Measurements from ENCODE around the gene IFT81.

DNA sequence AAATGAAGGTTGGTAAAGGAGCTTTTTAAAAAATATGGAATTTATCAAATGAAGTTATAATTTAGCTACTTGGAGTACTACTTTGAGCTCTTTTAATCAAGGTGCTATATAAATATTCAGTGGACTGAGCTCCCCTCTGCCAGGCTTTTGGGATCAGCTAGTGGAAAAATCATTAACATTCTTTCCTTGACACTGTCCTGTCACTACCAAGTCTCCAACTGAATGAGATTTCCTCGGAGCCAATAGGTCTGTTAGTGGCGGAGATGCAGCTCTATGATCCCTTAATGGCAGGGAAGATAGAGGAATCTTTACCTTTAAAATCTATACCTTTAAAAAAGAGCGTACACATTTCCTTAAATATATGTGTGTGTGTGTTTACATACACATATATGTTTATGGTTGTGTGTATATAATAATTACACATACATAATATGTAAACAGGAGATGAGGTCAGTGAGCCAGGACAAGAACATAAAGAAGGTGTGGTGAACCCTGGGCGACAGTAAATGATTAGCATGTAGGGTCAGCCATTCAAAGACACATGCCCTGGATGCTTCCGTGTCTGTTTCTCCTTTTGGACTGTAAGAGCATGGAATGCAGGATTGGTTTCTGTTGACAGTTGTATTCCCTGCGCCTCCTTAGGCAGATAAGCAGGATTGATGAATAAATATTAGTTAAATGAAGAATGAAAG, 109.2 kb downstream of the IFT81 start:
- TF ChIP-seq, protein P1, sequence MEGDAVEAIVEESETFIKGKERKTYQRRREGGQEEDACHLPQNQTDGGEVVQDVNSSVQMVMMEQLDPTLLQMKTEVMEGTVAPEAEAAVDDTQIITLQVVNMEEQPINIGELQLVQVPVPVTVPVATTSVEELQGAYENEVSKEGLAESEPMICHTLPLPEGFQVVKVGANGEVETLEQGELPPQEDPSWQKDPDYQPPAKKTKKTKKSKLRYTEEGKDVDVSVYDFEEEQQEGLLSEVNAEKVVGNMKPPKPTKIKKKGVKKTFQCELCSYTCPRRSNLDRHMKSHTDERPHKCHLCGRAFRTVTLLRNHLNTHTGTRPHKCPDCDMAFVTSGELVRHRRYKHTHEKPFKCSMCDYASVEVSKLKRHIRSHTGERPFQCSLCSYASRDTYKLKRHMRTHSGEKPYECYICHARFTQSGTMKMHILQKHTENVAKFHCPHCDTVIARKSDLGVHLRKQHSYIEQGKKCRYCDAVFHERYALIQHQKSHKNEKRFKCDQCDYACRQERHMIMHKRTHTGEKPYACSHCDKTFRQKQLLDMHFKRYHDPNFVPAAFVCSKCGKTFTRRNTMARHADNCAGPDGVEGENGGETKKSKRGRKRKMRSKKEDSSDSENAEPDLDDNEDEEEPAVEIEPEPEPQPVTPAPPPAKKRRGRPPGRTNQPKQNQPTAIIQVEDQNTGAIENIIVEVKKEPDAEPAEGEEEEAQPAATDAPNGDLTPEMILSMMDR (IDR thresholded peaks at IDR 0.05 in 2 of 3, conservative IDR thresholded peaks at IDR 0.05 in 1 of 3; ENCODE audit: borderline replicate concordance in 1 of 3, insufficient read depth in 1 of 3, low read depth in 2 of 3, low read length in 2 of 3), result no peak
- TF ChIP-seq EZH2 (IDR thresholded peaks at IDR 0.05) (no peak), POLR2AphosphoS5 (IDR thresholded peaks at IDR 0.05; ENCODE audit: low read depth, low read length) (no peak)
- TF ChIP-seq, protein P2, sequence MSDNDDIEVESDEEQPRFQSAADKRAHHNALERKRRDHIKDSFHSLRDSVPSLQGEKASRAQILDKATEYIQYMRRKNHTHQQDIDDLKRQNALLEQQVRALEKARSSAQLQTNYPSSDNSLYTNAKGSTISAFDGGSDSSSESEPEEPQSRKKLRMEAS (IDR thresholded peaks at IDR 0.05), result no peak

Measured in HCT116 (cell line).